Adrenal gland (tissue), 5 donors: ENCODE data around the gene BMPR1B.

Source experiments
- POLR2A ChIP-seq, 2 donors: fragments of 450-650 bp; IDR thresholded peaks; one replicate each; pipeline ENCODE4 v1.6.1; 2017; ENCODE audit warnings: antibody characterized with exemption in 2 of 2, mild to moderate bottlenecking in 2 of 2, moderate library complexity in 1 of 2
- TF ChIP-seq, protein P1 (sequence below), 6 experiments: fragments of 450-650 bp in 4 of 6; fragments of 200-600 bp in 2 of 6; sonication (generic) in 1 of 6; IDR thresholded peaks; 1 replicate in 5 of 6; 2 replicates in 1 of 6; pipeline versions ENCODE4 v1.5.1 to v1.8.0; 2016 to 2021; ENCODE audit warnings: antibody characterized with exemption in 6 of 6, mild to moderate bottlenecking in 2 of 6, moderate library complexity in 1 of 6
- donor health status: DM: no; HTN: no; CAD: no.

GRCh38 chr4:95122001-95122400 is 364.2 kb downstream of the BMPR1B start:
- no peak for TF ChIP-seq POLR2A (IDR thresholded peaks at IDR 0.05)
- TF ChIP-seq, protein P1, sequence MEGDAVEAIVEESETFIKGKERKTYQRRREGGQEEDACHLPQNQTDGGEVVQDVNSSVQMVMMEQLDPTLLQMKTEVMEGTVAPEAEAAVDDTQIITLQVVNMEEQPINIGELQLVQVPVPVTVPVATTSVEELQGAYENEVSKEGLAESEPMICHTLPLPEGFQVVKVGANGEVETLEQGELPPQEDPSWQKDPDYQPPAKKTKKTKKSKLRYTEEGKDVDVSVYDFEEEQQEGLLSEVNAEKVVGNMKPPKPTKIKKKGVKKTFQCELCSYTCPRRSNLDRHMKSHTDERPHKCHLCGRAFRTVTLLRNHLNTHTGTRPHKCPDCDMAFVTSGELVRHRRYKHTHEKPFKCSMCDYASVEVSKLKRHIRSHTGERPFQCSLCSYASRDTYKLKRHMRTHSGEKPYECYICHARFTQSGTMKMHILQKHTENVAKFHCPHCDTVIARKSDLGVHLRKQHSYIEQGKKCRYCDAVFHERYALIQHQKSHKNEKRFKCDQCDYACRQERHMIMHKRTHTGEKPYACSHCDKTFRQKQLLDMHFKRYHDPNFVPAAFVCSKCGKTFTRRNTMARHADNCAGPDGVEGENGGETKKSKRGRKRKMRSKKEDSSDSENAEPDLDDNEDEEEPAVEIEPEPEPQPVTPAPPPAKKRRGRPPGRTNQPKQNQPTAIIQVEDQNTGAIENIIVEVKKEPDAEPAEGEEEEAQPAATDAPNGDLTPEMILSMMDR (IDR thresholded peaks at IDR 0.05): no peak
